C4-2B (cell line): Measurements from ENCODE around the gene C1QL2.

ENCODE experiments used
- H3K27ac ChIP-seq: fragments of 450-650 bp; 2 replicates; pipeline ENCODE4 v1.5.1; 2017
- CTCF ChIP-seq: fragments of 450-650 bp; conservative IDR thresholded peaks from 2 replicates; pipeline ENCODE4 v1.5.1; 2017; ENCODE audit warnings: mild to moderate bottlenecking
- ZFX ChIP-seq: fragments of 450-650 bp; IDR thresholded peaks from 2 replicates; pipeline ENCODE4 v1.6.1; 2017

C1QL2 gene

GRCh38 chr2:119201815-119202214 lies 43.3 kb upstream of the C1QL2 start:
- TF ChIP-seq CTCF, result no peak
- TF ChIP-seq ZFX, result no peak
- no peak overlapping the region for H3K27ac ChIP-seq

GRCh38 chr2:119198240-119198840 lies 39.8 kb upstream of the C1QL2 start:
- TF ChIP-seq CTCF (no peak), ZFX (no peak)
- H3K27ac ChIP-seq, result no peak overlapping the region

- no peak overlapping the region for H3K27ac ChIP-seq
- TF ChIP-seq ZFX, result no peak
- no peak for TF ChIP-seq CTCF
These were observed 39.1 kb upstream of the C1QL2 start for GRCh38 chr2:119197529-119198239.

GRCh38 chr2:119197126-119197405 lies 38.5 kb upstream of the C1QL2 start:
- H3K27ac ChIP-seq, result no peak overlapping the region
- TF ChIP-seq ZFX (no peak), CTCF (no peak)

DNA sequence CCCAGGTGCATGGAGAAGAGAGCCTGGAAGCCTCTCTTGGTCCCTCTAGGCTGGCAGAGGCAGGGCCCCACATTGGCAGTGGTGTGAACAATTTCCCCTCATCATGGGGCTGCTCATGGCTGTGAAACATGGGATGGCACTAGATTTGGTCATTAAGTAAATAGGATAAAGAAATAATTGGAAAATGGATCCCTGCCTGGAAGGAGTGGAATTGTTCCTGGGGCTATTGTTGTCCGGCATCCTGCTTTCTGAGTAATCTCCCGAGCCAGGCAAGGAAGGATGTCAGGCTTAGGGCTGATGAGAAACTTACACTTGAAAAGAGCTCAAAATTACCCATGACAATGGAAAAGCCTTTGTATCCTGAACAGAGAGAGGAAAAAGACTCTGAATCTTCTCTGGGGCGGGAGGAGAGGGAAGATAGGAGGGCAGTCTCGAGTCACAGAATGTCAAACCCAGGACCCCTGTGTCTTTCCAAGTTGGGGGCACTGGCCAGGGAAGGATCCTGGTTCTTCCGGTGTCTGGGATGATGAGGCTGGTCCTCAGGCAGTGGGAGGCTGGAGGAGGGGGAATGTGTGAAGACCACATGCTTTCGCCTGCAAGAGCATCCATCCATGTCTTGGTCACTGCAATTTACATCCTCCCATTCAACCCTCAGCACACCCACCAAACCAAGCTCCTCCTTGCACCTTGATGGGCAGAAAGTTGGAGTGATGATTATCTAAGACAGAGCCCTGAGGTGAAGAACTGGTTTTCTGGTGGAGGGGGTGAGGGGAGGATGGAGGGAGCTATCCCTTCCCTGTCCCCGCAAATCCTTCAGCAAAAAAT lies 38.0 kb upstream of the C1QL2 start:
- TF ChIP-seq CTCF (no peak), ZFX (no peak)
- no peak overlapping the region for H3K27ac ChIP-seq

DNA sequence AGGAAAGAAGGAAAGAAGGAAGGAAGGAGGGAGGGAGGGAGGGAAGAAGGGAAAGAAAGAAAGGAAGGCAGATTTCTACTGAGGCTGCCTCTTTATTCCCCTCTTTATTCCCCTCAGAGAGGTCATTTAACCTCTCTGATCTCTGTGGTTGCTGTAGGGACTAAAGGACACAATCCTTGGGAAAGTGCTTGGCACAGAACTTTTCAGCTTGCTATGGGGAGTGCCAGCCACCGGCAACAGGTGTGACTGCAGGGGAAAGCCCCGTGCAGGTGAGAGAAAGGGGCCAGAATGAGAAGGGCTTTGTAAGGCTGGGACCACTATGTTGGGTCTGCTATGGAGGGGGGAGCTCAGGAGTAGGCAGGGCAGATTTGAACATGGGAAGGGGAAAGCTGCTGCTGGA lies 37.3 kb upstream of the C1QL2 start:
- TF ChIP-seq ZFX, result no peak
- H3K27ac ChIP-seq, result no peak overlapping the region

- no peak overlapping the region for H3K27ac ChIP-seq
- TF ChIP-seq ZFX, result no peak
- no peak for TF ChIP-seq CTCF
These were observed 36.5 kb upstream of the C1QL2 start for GRCh38 chr2:119195001-119195400.
